SK-N-SH (cell line): ENCODE measurements around the gene SLC13A1.

Source experiments
- PBX3 ChIP-seq: IDR thresholded peaks from 2 replicates; pipeline ENCODE4; 2012
- USF2 ChIP-seq: fragments of 150-350 bp; IDR thresholded peaks from 2 replicates; pipeline ENCODE4 v1.6.1; 2017; ENCODE audit warnings: antibody characterized with exemption, low read length, low read depth, borderline replicate concordance

- TF ChIP-seq PBX3 (no peak), USF2 (no peak)
Measured at GRCh38 chr7:123126171-123126570, 73.6 kb downstream of the SLC13A1 start.
